Measurements from ENCODE around the gene SH3PXD2B.
"Not testable (repeated sequence)": the region's sequence is repeated elsewhere in the genome, so short reads cannot be mapped to it uniquely, and the experiment has no call there.

SH3PXD2B gene

GRCh38 chr5:172410662-172411483, 43.5 kb downstream of the SH3PXD2B start:
- no peak for DNase-seq (ENCODE audit: extremely low read depth, low read depth)
- TF ChIP-seq, protein P1, sequence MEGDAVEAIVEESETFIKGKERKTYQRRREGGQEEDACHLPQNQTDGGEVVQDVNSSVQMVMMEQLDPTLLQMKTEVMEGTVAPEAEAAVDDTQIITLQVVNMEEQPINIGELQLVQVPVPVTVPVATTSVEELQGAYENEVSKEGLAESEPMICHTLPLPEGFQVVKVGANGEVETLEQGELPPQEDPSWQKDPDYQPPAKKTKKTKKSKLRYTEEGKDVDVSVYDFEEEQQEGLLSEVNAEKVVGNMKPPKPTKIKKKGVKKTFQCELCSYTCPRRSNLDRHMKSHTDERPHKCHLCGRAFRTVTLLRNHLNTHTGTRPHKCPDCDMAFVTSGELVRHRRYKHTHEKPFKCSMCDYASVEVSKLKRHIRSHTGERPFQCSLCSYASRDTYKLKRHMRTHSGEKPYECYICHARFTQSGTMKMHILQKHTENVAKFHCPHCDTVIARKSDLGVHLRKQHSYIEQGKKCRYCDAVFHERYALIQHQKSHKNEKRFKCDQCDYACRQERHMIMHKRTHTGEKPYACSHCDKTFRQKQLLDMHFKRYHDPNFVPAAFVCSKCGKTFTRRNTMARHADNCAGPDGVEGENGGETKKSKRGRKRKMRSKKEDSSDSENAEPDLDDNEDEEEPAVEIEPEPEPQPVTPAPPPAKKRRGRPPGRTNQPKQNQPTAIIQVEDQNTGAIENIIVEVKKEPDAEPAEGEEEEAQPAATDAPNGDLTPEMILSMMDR (IDR thresholded peaks at IDR 0.05; ENCODE audit: low read depth, low read length), result no peak

DNA sequence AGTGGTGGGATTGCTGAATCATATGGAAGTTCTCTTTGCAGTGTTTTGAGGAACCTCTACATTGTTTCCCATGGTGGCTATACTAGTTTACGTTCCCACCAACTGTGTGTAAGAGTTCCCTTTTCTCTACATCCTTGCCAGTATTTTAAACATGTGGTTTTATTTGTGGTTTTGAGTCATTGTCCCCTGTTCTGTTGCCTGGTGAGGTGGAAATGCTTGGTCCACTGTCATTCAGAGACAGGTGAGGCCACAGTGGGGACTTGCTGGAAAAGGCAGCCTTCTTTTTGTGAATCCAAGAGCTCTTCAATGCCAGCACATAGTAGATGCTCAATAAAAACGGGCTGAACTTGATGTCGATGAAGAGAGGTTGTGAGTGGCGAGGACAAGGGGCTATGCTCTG, 44.2 kb downstream of the SH3PXD2B start:
- DNase-seq (ENCODE audit: extremely low read depth, low read depth), result no peak
- TF ChIP-seq, protein P1 (IDR thresholded peaks at IDR 0.05; ENCODE audit: low read depth, low read length), result no peak

GRCh38 chr5:172409477-172409876, 44.8 kb downstream of the SH3PXD2B start:
- DNase-seq (ENCODE audit: extremely low read depth, low read depth), result not testable (repeated sequence)

DNA sequence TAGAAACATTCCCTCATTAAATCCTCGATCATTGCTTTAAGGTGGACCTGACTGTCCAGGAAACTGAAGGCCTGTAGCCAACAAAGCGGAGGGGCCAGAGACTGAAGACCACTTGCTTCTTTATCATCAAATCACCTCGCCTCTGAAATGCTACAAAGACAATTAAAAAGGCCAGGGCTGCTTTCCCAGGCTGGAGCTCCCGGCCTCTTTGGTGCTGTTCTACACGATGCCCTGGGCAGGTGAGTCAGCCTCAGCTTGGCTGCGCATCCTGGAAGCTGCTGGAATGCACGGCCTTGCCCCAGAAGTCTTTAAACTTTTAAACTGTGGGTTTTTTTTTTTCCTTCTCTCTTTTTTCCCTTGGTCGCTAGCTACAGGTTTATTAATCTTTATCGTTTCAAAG, 46.5 kb downstream of the SH3PXD2B start:
- no peak for DNase-seq (ENCODE audit: extremely low read depth, low read depth)

DNA sequence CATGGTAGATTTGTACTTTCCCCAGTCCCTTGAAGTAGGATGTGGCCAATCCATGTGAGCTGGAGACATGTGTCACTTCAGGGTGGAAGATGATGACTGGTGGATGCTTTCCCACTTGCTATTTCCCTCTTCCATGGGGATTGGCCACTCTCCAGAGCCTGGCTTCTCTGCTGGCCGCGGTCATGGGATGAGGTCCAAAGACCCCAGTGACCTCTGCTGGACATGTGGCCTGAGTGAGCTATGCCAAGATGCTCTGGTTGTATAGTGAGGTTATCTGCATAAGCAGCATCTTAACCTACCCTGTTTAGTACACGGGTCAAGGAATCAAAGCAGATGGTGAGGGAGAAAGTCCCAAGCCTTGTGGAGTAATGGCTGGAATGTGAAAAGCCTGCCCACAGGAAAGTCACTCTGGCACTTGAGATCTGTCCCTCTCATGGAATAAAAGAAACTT, 47.1 kb downstream of the SH3PXD2B start:
- no peak for DNase-seq (ENCODE audit: extremely low read depth, low read depth)
- TF ChIP-seq, protein P1 (IDR thresholded peaks at IDR 0.05; ENCODE audit: low read depth, low read length), result no peak

More for the DNA sequence above, 46.5 kb downstream of the SH3PXD2B start:
- TF ChIP-seq, protein P1 (IDR thresholded peaks at IDR 0.05; ENCODE audit: low read depth, low read length), result no peak

DNA sequence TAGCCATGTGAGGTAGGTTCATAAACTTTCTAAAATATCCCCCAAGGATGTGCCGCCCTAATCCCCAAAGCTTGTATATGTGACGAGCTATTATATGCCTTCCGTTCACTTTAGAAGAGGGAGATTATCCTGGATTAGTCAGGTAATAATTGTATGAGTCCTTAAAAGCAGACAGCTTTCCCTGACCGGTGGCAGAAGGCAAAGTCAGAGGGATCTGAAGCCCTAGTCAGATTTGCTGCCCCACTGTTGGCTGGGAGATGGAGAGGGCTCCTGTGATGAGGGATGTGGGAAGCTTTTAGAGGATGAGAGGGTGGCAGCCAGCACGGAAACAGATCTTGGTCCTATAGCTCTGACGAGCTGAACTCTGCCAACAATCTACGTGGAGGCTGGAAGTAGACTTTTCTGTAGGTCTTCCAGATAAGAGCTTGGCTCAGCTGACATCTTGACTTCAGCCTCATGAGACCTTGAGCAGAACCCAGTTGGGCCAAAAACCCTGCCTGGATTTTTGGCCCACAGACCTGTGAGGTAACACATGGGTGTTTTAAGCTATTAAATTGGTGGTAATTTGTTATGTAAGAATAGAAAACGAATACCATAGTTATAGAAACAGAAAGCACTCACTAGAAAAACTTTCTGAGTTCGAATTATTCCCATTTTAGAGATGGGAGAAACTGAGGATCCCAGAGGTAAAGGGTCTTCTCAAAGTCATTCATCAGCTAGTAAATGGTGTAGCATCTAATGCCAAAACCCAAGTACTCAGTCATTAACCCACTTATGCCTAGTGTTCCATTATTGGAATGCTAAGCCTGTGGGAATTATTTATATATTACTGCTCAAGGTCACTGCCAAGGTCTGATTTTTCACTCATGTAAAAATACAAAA, 48.9 kb downstream of the SH3PXD2B start:
- no peak for DNase-seq (ENCODE audit: extremely low read depth, low read depth)
- TF ChIP-seq, protein P1 (IDR thresholded peaks at IDR 0.05; ENCODE audit: low read depth, low read length), result no peak

- TF ChIP-seq, protein P1 (IDR thresholded peaks at IDR 0.05; ENCODE audit: low read depth, low read length), result no peak
- DNase-seq (ENCODE audit: extremely low read depth, low read depth), result no peak
Observed at GRCh38 chr5:172404746-172405145, 49.6 kb downstream of the SH3PXD2B start.
